Mammary epithelial cell (primary cell): ENCODE measurements around the gene KRTAP26-1.

Experiments
- EZH2 ChIP-seq: IDR thresholded peaks from 2 replicates; pipeline ENCODE4 v1.6.1; 2012; ENCODE audit warnings: low read length, inconsistent platforms, borderline replicate concordance
- TF ChIP-seq, protein P1 (sequence below), 2 donors: IDR thresholded peaks in 1 of 2; conservative IDR thresholded peaks in 1 of 2; 2 replicates each; pipeline ENCODE4 v1.5.1; 2011 to 2012; ENCODE audit warnings: inconsistent platforms in 2 of 2, low read length in 2 of 2, mild to moderate bottlenecking in 2 of 2, control low read depth in 1 of 2, low read depth in 1 of 2; ENCODE audit not compliant: insufficient read depth in 1 of 2; ENCODE audit errors: extremely low read depth in 1 of 2

GRCh38 chr21:30271611-30272010, 48.5 kb downstream of the KRTAP26-1 start:
- no peak for TF ChIP-seq EZH2
- TF ChIP-seq, protein P1, sequence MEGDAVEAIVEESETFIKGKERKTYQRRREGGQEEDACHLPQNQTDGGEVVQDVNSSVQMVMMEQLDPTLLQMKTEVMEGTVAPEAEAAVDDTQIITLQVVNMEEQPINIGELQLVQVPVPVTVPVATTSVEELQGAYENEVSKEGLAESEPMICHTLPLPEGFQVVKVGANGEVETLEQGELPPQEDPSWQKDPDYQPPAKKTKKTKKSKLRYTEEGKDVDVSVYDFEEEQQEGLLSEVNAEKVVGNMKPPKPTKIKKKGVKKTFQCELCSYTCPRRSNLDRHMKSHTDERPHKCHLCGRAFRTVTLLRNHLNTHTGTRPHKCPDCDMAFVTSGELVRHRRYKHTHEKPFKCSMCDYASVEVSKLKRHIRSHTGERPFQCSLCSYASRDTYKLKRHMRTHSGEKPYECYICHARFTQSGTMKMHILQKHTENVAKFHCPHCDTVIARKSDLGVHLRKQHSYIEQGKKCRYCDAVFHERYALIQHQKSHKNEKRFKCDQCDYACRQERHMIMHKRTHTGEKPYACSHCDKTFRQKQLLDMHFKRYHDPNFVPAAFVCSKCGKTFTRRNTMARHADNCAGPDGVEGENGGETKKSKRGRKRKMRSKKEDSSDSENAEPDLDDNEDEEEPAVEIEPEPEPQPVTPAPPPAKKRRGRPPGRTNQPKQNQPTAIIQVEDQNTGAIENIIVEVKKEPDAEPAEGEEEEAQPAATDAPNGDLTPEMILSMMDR (conservative IDR thresholded peaks at IDR 0.05 in 1 of 2, IDR thresholded peaks at IDR 0.05 in 1 of 2; ENCODE audit: extremely low read depth in 1 of 2, insufficient read depth in 1 of 2, low read depth in 1 of 2, low read length in 2 of 2): no peak
